NK-92 (cell line): Measurements from ENCODE around the gene AGO4.
"Not testable (repeated sequence)": the region's sequence is repeated elsewhere in the genome, so short reads cannot be mapped to it uniquely, and the experiment has no call there.

Source experiments
- DNase-seq: peaks from one replicate; lab custom pipeline; 2025; ENCODE audit not compliant: unreplicated experiment; lab: John Stamatoyannopoulos, UW

The AGO4 gene

GRCh38 chr1:35863881-35864625, 56.2 kb downstream of the AGO4 start:
- DNase-seq: no peak

- no peak for DNase-seq
Observed at GRCh38 chr1:35864813-35865212, 57.0 kb downstream of the AGO4 start.

GRCh38 chr1:35866991-35867390, 59.2 kb downstream of the AGO4 start:
- no peak for DNase-seq

- DNase-seq: not testable (repeated sequence)
Observed at GRCh38 chr1:35869245-35869950, 61.6 kb downstream of the AGO4 start.

GRCh38 chr1:35870651-35871309, 63.0 kb downstream of the AGO4 start:
- DNase-seq: no peak

- DNase-seq: no peak
Observed at GRCh38 chr1:35873243-35873750, 65.5 kb downstream of the AGO4 start.

- DNase-seq: not testable (repeated sequence)
Observed at GRCh38 chr1:35874115-35874514, 66.3 kb downstream of the AGO4 start.

- DNase-seq: no peak
Observed at GRCh38 chr1:35876988-35877387, 69.2 kb downstream of the AGO4 start.

- DNase-seq: no peak
Observed at GRCh38 chr1:35881850-35882273, 74.0 kb downstream of the AGO4 start.

- DNase-seq: no peak
Observed at GRCh38 chr1:35882586-35882944, 74.7 kb downstream of the AGO4 start.

GRCh38 chr1:35882945-35883634, 75.3 kb downstream of the AGO4 start, which contains the start of gene AGO1:
AGO1 (plus strand) TSS chr1:35883209; CDS start chr1:35883422, 213 bp downstream.
- peak; percentile 76 for DNase-seq

GRCh38 chr1:35883635-35884101, 75.9 kb downstream of the AGO4 start:
- no peak for DNase-seq

- no peak for DNase-seq
Observed at GRCh38 chr1:35884934-35885333, 77.1 kb downstream of the AGO4 start.

GRCh38 chr1:35885961-35886558, 78.2 kb downstream of the AGO4 start:
- no peak for DNase-seq

GRCh38 chr1:35886577-35887431, 79.0 kb downstream of the AGO4 start:
- no peak for DNase-seq

GRCh38 chr1:35887508-35887907, 79.7 kb downstream of the AGO4 start:
- no peak for DNase-seq

- DNase-seq: no peak
Observed at GRCh38 chr1:35888255-35888654, 80.4 kb downstream of the AGO4 start.

GRCh38 chr1:35888981-35889380, 81.2 kb downstream of the AGO4 start:
- DNase-seq: not testable (repeated sequence)

GRCh38 chr1:35893051-35893879, 85.4 kb downstream of the AGO4 start:
- no peak for DNase-seq
